K562 (cell line): ENCODE data around the gene HEATR9. TPM values are rescaled to one million over a fixed set of nuclear protein-coding genes. Genes with fewer than 3 reads are reported as not detected.

Source experiments
- ARHGAP35 ChIP-seq: fragments of 450-650 bp; IDR thresholded peaks from 2 replicates; pipeline ENCODE4 v1.6.1; 2018; ENCODE audit not compliant: partially characterized antibody
- C11orf30 ChIP-seq: fragments of 450-650 bp; IDR thresholded peaks from 2 replicates; pipeline ENCODE4 v1.6.1; 2016; ENCODE audit warnings: low read depth, mild to moderate bottlenecking
- EZH2 ChIP-seq: IDR thresholded peaks from 2 replicates; pipeline ENCODE4 v1.6.1; 2012; ENCODE audit warnings: low read depth, mild to moderate bottlenecking, inconsistent platforms, low read length, borderline replicate concordance
- FOXK1 ChIP-seq: sonication (generic); formaldehyde crosslinking; IDR thresholded peaks from 2 replicates; pipeline ENCODE4 v1.8.0; 2022; ENCODE audit warnings: missing genetic modification reagents, mild to moderate bottlenecking, borderline replicate concordance
- ILK ChIP-seq: fragments of 450-650 bp; IDR thresholded peaks from 2 replicates; pipeline ENCODE4 v1.6.1; 2016; ENCODE audit warnings: missing genetic modification characterization, low read depth, mild to moderate bottlenecking, missing compliant biosample characterization, moderate library complexity, borderline replicate concordance
- KDM2B ChIP-seq: fragments of 250-450 bp; sonication (Bioruptor Pico); IDR thresholded peaks from 2 replicates; pipeline ENCODE4 v1.8.0; 2021; ENCODE audit warnings: mild to moderate bottlenecking, moderate library complexity
- L3MBTL2 ChIP-seq: fragments of 450-650 bp; IDR thresholded peaks from 2 replicates; pipeline ENCODE4 v1.6.1; 2016; ENCODE audit warnings: mild to moderate bottlenecking, moderate library complexity
- MEIS2 ChIP-seq: fragments of 450-650 bp; IDR thresholded peaks from 2 replicates; pipeline ENCODE4 v1.6.1; 2014; ENCODE audit warnings: mild to moderate bottlenecking; ENCODE audit not compliant: partially characterized antibody
- MYBL2 ChIP-seq, 2 experiments: fragments of 450-650 bp in 1 of 2; sonication (generic) in 1 of 2; formaldehyde crosslinking in 1 of 2; IDR thresholded peaks; 2 replicates each; pipeline versions ENCODE4 v1.6.1 to v1.8.1; 2017 to 2022; ENCODE audit warnings: borderline replicate concordance in 1 of 2, inconsistent platforms in 1 of 2, low read depth in 1 of 2, mild to moderate bottlenecking in 1 of 2, missing genetic modification reagents in 1 of 2, moderate library complexity in 1 of 2
- NBN ChIP-seq: fragments of 450-650 bp; IDR thresholded peaks from 2 replicates; pipeline ENCODE4 v1.6.1; 2016; ENCODE audit warnings: low read depth, mild to moderate bottlenecking
- NFE2 ChIP-seq: IDR thresholded peaks from 2 replicates; pipeline ENCODE4 v1.6.1; 2014; ENCODE audit warnings: antibody characterized with exemption, low read depth
- POLR3A ChIP-seq: IDR thresholded peaks from 2 replicates; pipeline ENCODE4 v1.6.1; 2011; ENCODE audit warnings: borderline replicate concordance, mild to moderate bottlenecking, moderate library complexity; ENCODE audit not compliant: insufficient read length, insufficient read depth; ENCODE audit errors: extremely low read depth
- PREB ChIP-seq: sonication (generic); formaldehyde crosslinking; IDR thresholded peaks from 2 replicates; pipeline ENCODE4 v1.8.1; 2023; ENCODE audit warnings: mild to moderate bottlenecking, missing genetic modification reagents
- SAP30 ChIP-seq: fragments of 200-600 bp; sonication (generic); IDR thresholded peaks from 2 replicates; pipeline ENCODE4 v1.6.1; 2012; ENCODE audit warnings: borderline replicate concordance, low read depth, mild to moderate bottlenecking, moderate library complexity, low read length, control low read depth, inconsistent platforms; ENCODE audit not compliant: insufficient read depth, poor library complexity, severe bottlenecking
- SMARCA4 ChIP-seq: fragments of 450-650 bp; IDR thresholded peaks from 2 replicates; pipeline ENCODE4 v1.6.1; 2016
- SNIP1 ChIP-seq: fragments of 450-650 bp; IDR thresholded peaks from 2 replicates; pipeline ENCODE4 v1.7.1; 2017; ENCODE audit warnings: low read depth, mild to moderate bottlenecking
- SRSF7 ChIP-seq: fragments of 200-400 bp; formaldehyde crosslinking; optimal IDR thresholded peaks from 2 replicates; pipeline ENCODE3; 2017; ENCODE audit warnings: mild to moderate bottlenecking, low read depth, low read length
- SRSF9 ChIP-seq: fragments of 200-400 bp; formaldehyde crosslinking; IDR thresholded peaks from 2 replicates; pipeline ENCODE4 v1.6.1; 2017; ENCODE audit warnings: low read depth, low read length, borderline replicate concordance
- TCF7 ChIP-seq: sonication (generic); IDR thresholded peaks from 2 replicates; pipeline ENCODE4 v1.6.1; 2016; ENCODE audit warnings: antibody characterized with exemption, borderline replicate concordance
- U2AF1 ChIP-seq: fragments of 200-400 bp; formaldehyde crosslinking; optimal IDR thresholded peaks from 2 replicates; pipeline ENCODE3; 2017; ENCODE audit warnings: mild to moderate bottlenecking, low read depth, low read length, moderate library complexity
- ZNF3 ChIP-seq: fragments of 250-450 bp; sonication (Bioruptor Pico); IDR thresholded peaks from 2 replicates; pipeline ENCODE4 v1.5.0; 2021; ENCODE audit warnings: mild to moderate bottlenecking, moderate library complexity
- ZNF354B ChIP-seq: fragments of 250-450 bp; sonication (Bioruptor Pico); IDR thresholded peaks from 2 replicates; pipeline ENCODE4 v1.4.0; 2020
- ZNF778 ChIP-seq: fragments of 450-650 bp; formaldehyde crosslinking; IDR thresholded peaks from 2 replicates; pipeline ENCODE4 v1.4.0; 2020; ENCODE audit warnings: mild to moderate bottlenecking, moderate library complexity
- polyA plus RNA-seq, 8 experiments: library from polyadenylated mRNA; depleted of rRNA in 4 of 8; stranded (reverse) in 5 of 8; unstranded in 3 of 8; fragments of >200 nt; fragmentation: Nextera tagmentation in 2 of 8; fragmentation: Illumina TruSeq in 1 of 8; extraction: Ambion mirVana in 2 of 8; extraction: Trizol in 1 of 8; gene quantifications; 2 replicates each; pipeline versions ENCODE4 v1.2.1 to v1.2.3, GENCODE V29; 2011 to 2014; ENCODE audit warnings: inconsistent platforms in 1 of 8, missing spikeins in 1 of 8
- total RNA-seq, 7 experiments: library from RNA; depleted of rRNA in 6 of 7; stranded (reverse); fragments of >200 nt in 6 of 7; fragmentation: Illumina TruSeq in 2 of 7; extraction: Trizol in 2 of 7; gene quantifications; 2 replicates each; pipeline versions ENCODE4 v1.2.1 to v1.2.3, GENCODE V29; 2011 to 2021; ENCODE audit warnings: low replicate concordance in 1 of 7
- TF ChIP-seq, protein P1 (sequence below): IDR thresholded peaks from 3 replicates; pipeline ENCODE4 v1.6.1; 2011; ENCODE audit warnings: borderline replicate concordance, mild to moderate bottlenecking; ENCODE audit not compliant: insufficient read length, insufficient read depth
- TF ChIP-seq, protein P2 (sequence below): fragments of 450-650 bp; formaldehyde crosslinking; IDR thresholded peaks from 2 replicates; pipeline ENCODE4 v1.4.0; 2020; ENCODE audit warnings: mild to moderate bottlenecking, mixed read lengths

Gene HEATR9
- total and polyA plus RNA-seq, 9 of the 15 experiments (the other 6 are each of a cell fraction or from before 2014, with no cell fraction given) = not detected

GRCh38 chr17:35879773-35880654 is 11.3 kb upstream of the HEATR9 start, which contains the start of gene CCL5 (continued):
- TF ChIP-seq FOXK1 (no peak), C11orf30 (no peak), SRSF9 (no peak), MEIS2 (peak; percentile 27), KDM2B (CRISPR knock-in tag) (no peak), NBN (no peak), POLR3A (no peak), U2AF1 (no peak), SMARCA4 (peak; percentile 35; the same call in 1 of the 2 replicates), ZNF778 (no peak), SRSF7 (no peak), ARHGAP35 (no peak), NFE2 (0 out of 2 replicates have a peak, but pooled peaks have one; percentile 4), TCF7 (no peak), SNIP1 (no peak), ILK (tag) (no peak), L3MBTL2 (0 out of 2 replicates have a peak, but pooled peaks have one; percentile 7), EZH2 (no peak), PREB (CRISPR knock-in tag) (no peak), ZNF354B (CRISPR knock-in tag) (no peak), MYBL2 (IDR thresholded peaks at IDR 0.05; ENCODE audit: low read depth) (no peak), MYBL2 (CRISPR knock-in tag; IDR thresholded peaks at IDR 0.05; ENCODE audit: borderline replicate concordance) (no peak), SAP30 (no peak), ZNF3 (CRISPR knock-in tag) (no peak)
- TF ChIP-seq, protein P1, sequence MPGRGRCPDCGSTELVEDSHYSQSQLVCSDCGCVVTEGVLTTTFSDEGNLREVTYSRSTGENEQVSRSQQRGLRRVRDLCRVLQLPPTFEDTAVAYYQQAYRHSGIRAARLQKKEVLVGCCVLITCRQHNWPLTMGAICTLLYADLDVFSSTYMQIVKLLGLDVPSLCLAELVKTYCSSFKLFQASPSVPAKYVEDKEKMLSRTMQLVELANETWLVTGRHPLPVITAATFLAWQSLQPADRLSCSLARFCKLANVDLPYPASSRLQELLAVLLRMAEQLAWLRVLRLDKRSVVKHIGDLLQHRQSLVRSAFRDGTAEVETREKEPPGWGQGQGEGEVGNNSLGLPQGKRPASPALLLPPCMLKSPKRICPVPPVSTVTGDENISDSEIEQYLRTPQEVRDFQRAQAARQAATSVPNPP = no peak
- TF ChIP-seq, protein P2, sequence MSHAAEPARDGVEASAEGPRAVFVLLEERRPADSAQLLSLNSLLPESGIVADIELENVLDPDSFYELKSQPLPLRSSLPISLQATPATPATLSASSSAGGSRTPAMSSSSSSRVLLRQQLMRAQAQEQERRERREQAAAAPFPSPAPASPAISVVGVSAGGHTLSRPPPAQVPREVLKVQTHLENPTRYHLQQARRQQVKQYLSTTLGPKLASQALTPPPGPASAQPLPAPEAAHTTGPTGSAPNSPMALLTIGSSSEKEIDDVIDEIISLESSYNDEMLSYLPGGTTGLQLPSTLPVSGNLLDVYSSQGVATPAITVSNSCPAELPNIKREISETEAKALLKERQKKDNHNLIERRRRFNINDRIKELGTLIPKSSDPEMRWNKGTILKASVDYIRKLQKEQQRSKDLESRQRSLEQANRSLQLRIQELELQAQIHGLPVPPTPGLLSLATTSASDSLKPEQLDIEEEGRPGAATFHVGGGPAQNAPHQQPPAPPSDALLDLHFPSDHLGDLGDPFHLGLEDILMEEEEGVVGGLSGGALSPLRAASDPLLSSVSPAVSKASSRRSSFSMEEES (CRISPR knock-in tag) = no peak
